Neural progenitor cell (in vitro differentiated cells): Measurements from ENCODE around the gene SLC25A22. TPM values are rescaled to one million over a fixed set of nuclear protein-coding genes. Genes with fewer than 3 reads are reported as not detected.

Experiments used
- DNase-seq: peaks from one replicate; pipeline ENCODE4 v3.0.0-alpha.2; 2016; ENCODE audit warnings: low spot score
- H2AFZ ChIP-seq: fragments of 200-600 bp; sonication (generic); replicated peaks from 2 replicates; pipeline ENCODE4 v1.6.1; 2016; ENCODE audit warnings: antibody characterized with exemption
- H3F3A ChIP-seq: fragments of 200-600 bp; sonication (generic); 2 replicates; pipeline ENCODE4 v1.6.1; 2016; ENCODE audit warnings: antibody characterized with exemption, low read depth
- H3K27ac ChIP-seq: fragments of 200-600 bp; sonication (generic); 2 replicates; pipeline ENCODE4 v1.5.1; 2016; ENCODE audit warnings: mild to moderate bottlenecking
- H3K27me3 ChIP-seq: fragments of 200-600 bp; sonication (generic); 2 replicates; pipeline ENCODE4 v1.6.1; 2016; ENCODE audit warnings: mild to moderate bottlenecking, moderate library complexity
- H3K36me3 ChIP-seq: fragments of 200-600 bp; sonication (generic); 2 replicates; pipeline ENCODE4 v1.5.1; 2016
- H3K4me1 ChIP-seq: fragments of 200-600 bp; sonication (generic); 2 replicates; pipeline ENCODE4 v1.6.1; 2016; ENCODE audit warnings: mixed run types
- H3K4me2 ChIP-seq: fragments of 200-600 bp; sonication (generic); 2 replicates; pipeline ENCODE4 v1.6.1; 2016
- H3K4me3 ChIP-seq: fragments of 200-600 bp; sonication (generic); 2 replicates; pipeline ENCODE4 v1.5.1; 2016
- H3K79me2 ChIP-seq: fragments of 200-600 bp; sonication (generic); 2 replicates; pipeline ENCODE4 v1.6.1; 2016; ENCODE audit warnings: low read depth
- H3K9ac ChIP-seq: fragments of 200-600 bp; sonication (generic); 2 replicates; pipeline ENCODE4 v1.6.1; 2016
- H3K9me3 ChIP-seq: fragments of 200-600 bp; sonication (generic); 2 replicates; pipeline ENCODE4 v1.5.1; 2016; ENCODE audit warnings: low read depth
- H4K20me1 ChIP-seq: fragments of 200-600 bp; sonication (generic); 2 replicates; pipeline ENCODE4 v1.6.1; 2016; ENCODE audit warnings: low read depth
- H3K27ac Mint-ChIP-seq: 3 replicates; pipeline ENCODE4 v1.8.0; 2021; ENCODE audit warnings: mixed read lengths
- H3K27me3 Mint-ChIP-seq: 2 replicates; pipeline ENCODE4 v1.8.0; 2022; ENCODE audit warnings: low read depth, mild to moderate bottlenecking, inconsistent platforms, moderate library complexity, mixed read lengths; ENCODE audit not compliant: insufficient read depth
- H3K36me3 Mint-ChIP-seq: 3 replicates; pipeline ENCODE4 v1.8.0; 2021; ENCODE audit warnings: mixed read lengths
- H3K4me1 Mint-ChIP-seq: 3 replicates; pipeline ENCODE4 v1.8.0; 2021; ENCODE audit warnings: mixed read lengths
- H3K4me3 Mint-ChIP-seq: 3 replicates; pipeline ENCODE4 v1.8.0; 2021; ENCODE audit warnings: mild to moderate bottlenecking, moderate library complexity, mixed read lengths
- H3K9me3 Mint-ChIP-seq: 3 replicates; pipeline ENCODE4 v1.8.0; 2020; ENCODE audit warnings: mixed read lengths
- EZH2 ChIP-seq: fragments of 200-600 bp; sonication (generic); IDR thresholded peaks from 2 replicates; pipeline ENCODE4 v1.6.1; 2017; ENCODE audit warnings: antibody characterized with exemption, mild to moderate bottlenecking, moderate library complexity
- EZH2phosphoT487 ChIP-seq: fragments of 200-600 bp; sonication (generic); IDR thresholded peaks from 2 replicates; pipeline ENCODE4 v1.6.1; 2017; ENCODE audit warnings: antibody characterized with exemption
- total RNA-seq: library from RNA; depleted of rRNA; stranded (reverse); fragments of >200 nt; gene quantifications from 2 replicates; pipeline ENCODE4 v1.2.3, GENCODE V29; 2015; ENCODE audit warnings: low replicate concordance
- TF ChIP-seq, protein P1 (sequence below): fragments of 200-600 bp; sonication (generic); IDR thresholded peaks from 2 replicates; pipeline ENCODE4 v1.5.1; 2017; ENCODE audit warnings: antibody characterized with exemption, mild to moderate bottlenecking

SLC25A22 gene
- total RNA-seq, 1 donor from 2014 or later = 11.0 TPM

DNA sequence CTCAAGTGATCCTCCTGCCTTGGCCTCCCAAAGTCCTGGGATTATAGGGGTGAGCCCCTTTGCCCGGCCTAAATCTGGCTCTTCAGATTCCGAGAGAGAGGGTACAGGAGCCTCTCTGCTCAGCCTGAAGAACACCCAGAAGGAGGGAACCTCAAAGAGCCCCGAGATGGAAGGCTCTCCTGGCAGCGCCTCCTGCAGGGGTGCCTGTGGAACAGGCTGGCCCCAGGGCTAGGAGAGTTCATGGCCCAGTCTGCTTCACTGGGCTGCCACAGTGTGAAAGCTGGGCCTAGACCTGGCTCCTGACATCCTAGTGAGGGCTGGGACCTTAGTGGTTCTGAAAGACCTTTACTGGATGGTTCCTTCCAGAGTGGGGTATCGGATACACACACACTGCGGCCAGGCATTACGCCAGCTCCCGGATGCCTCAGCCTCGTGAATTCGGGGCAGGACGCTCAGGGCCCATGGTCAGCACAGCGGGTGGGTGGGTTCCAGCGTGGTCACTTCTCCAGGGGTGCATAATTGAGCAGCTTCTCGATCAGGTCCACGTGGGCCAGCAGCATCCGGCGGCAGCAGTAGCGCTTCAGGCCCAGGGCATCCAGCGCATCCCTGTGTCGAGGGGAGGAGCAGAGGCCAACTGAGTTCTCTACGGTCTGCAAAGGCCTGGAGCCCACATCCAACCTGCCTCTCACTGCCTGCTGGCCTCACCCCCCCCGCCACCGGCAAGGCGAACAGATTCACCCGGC lies 42.0 kb upstream of the SLC25A22 start:
- no peak overlapping the region for H3K9ac ChIP-seq
- peaks cover 20% of the 10 kb centered on the region for H3K4me1 ChIP-seq
- no peak overlapping the region for H3K27ac ChIP-seq
- H3K9me3 ChIP-seq = no peaks in the 10 kb centered on the region
- no peaks in the 10 kb centered on the region for H3K9me3 Mint-ChIP-seq
- no peak for TF ChIP-seq EZH2phosphoT487
- no peak for TF ChIP-seq EZH2
- TF ChIP-seq, protein P1, sequence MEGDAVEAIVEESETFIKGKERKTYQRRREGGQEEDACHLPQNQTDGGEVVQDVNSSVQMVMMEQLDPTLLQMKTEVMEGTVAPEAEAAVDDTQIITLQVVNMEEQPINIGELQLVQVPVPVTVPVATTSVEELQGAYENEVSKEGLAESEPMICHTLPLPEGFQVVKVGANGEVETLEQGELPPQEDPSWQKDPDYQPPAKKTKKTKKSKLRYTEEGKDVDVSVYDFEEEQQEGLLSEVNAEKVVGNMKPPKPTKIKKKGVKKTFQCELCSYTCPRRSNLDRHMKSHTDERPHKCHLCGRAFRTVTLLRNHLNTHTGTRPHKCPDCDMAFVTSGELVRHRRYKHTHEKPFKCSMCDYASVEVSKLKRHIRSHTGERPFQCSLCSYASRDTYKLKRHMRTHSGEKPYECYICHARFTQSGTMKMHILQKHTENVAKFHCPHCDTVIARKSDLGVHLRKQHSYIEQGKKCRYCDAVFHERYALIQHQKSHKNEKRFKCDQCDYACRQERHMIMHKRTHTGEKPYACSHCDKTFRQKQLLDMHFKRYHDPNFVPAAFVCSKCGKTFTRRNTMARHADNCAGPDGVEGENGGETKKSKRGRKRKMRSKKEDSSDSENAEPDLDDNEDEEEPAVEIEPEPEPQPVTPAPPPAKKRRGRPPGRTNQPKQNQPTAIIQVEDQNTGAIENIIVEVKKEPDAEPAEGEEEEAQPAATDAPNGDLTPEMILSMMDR = no peak
- H3K4me2 ChIP-seq = no peak overlapping the region
- no peak overlapping the region for H3K27ac Mint-ChIP-seq
- H3K36me3 ChIP-seq = no peaks in the 10 kb centered on the region
- H4K20me1 ChIP-seq = peaks cover 55% of the 10 kb centered on the region
- H3K79me2 ChIP-seq = peaks cover 23% of the 10 kb centered on the region
- peaks cover 9% of the 10 kb centered on the region for H3K27me3 ChIP-seq
- H2AFZ ChIP-seq = no peak overlapping the region
- peaks cover 12% of the 10 kb centered on the region for H3K27me3 Mint-ChIP-seq
- H3K4me3 Mint-ChIP-seq = peak overlapping the region; percentile 90
- H3K36me3 Mint-ChIP-seq = peaks cover 3% of the 10 kb centered on the region
- H3K4me1 Mint-ChIP-seq = peaks cover 23% of the 10 kb centered on the region
- H3F3A ChIP-seq = peaks cover 40% of the 10 kb centered on the region
- H3K4me3 ChIP-seq = no peak overlapping the region
- DNase-seq = no peak

DNA sequence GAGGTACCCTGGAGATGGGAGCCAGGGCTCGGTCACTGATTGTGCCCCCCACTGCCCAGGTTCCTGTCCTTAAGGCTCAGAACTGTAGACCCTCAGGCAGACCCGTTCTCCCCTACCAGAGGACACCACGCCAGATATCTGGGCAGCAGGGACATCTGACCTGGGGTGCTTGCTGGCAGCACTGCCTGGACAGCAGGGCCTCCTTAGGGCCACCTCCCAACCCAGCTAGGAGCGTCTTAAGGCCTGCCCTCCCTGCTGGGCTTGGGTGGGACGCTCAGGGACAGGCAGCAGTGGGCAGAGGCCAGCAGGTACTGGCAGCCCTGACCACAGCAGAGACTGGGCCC lies 41.2 kb upstream of the SLC25A22 start:
- Mint-ChIP-seq H3K9me3 (no peaks in the 10 kb centered on the region), H3K27ac (no peak overlapping the region), H3K36me3 (peaks cover 3% of the 10 kb centered on the region), H3K4me3 (no peak overlapping the region), H3K4me1 (peaks cover 19% of the 10 kb centered on the region), H3K27me3 (peaks cover 9% of the 10 kb centered on the region)
- H3K9ac ChIP-seq = no peak overlapping the region
- H3K27ac ChIP-seq = no peak overlapping the region
- H3K4me3 ChIP-seq = no peak overlapping the region
- H3K36me3 ChIP-seq = no peaks in the 10 kb centered on the region
- H3K4me1 ChIP-seq = peaks cover 15% of the 10 kb centered on the region
- H3K9me3 ChIP-seq = no peaks in the 10 kb centered on the region
- DNase-seq = no peak
- peaks cover 9% of the 10 kb centered on the region for H3K27me3 ChIP-seq
- H3K4me2 ChIP-seq = no peak overlapping the region
- peaks cover 32% of the 10 kb centered on the region for H3F3A ChIP-seq
- peaks cover 23% of the 10 kb centered on the region for H3K79me2 ChIP-seq
- H4K20me1 ChIP-seq = peaks cover 60% of the 10 kb centered on the region
- H2AFZ ChIP-seq = no peak overlapping the region
- TF ChIP-seq, protein P1 = no peak
- TF ChIP-seq EZH2phosphoT487 (no peak), EZH2 (no peak)

GRCh38 chr11:838441-839279 lies 40.6 kb upstream of the SLC25A22 start:
- Histone ChIP-seq H3K27me3 (peaks cover 7% of the 10 kb centered on the region), H3K36me3 (no peaks in the 10 kb centered on the region), H3K27ac (no peak overlapping the region), H3K4me2 (no peak overlapping the region), H2AFZ (no peak overlapping the region), H3K4me3 (no peak overlapping the region), H3K9me3 (no peaks in the 10 kb centered on the region), H3K79me2 (peaks cover 23% of the 10 kb centered on the region), H3K4me1 (peaks cover 11% of the 10 kb centered on the region), H3F3A (peaks cover 26% of the 10 kb centered on the region), H3K9ac (no peak overlapping the region), H4K20me1 (peaks cover 66% of the 10 kb centered on the region)
- no peaks in the 10 kb centered on the region for H3K9me3 Mint-ChIP-seq
- DNase-seq = peak; percentile 47
- peaks cover 22% of the 10 kb centered on the region for H3K4me1 Mint-ChIP-seq
- no peak overlapping the region for H3K27ac Mint-ChIP-seq
- H3K4me3 Mint-ChIP-seq = no peak overlapping the region
- peaks cover 10% of the 10 kb centered on the region for H3K27me3 Mint-ChIP-seq
- H3K36me3 Mint-ChIP-seq = peaks cover 3% of the 10 kb centered on the region
- TF ChIP-seq, protein P1 = peak; percentile 32
- no peak for TF ChIP-seq EZH2phosphoT487
